Parathyroid adenoma (tissue), 2 donors: ENCODE data around the gene KCNQ1.

ENCODE experiments used
- H2AFZ ChIP-seq: fragments of 300-600 bp; sonication (generic); one replicate; pipeline ENCODE4 v1.7.0; 2017; ENCODE audit warnings: antibody characterized with exemption, mild to moderate bottlenecking
- H3K27ac ChIP-seq: fragments of 300-600 bp; sonication (generic); one replicate; pipeline ENCODE4 v1.7.0; 2017
- H3K27me3 ChIP-seq: fragments of 300-600 bp; sonication (generic); one replicate; pipeline ENCODE4 v1.7.0; 2017; ENCODE audit warnings: low read length; ENCODE audit not compliant: control insufficient read depth, insufficient read depth
- H3K36me3 ChIP-seq: fragments of 300-600 bp; sonication (generic); one replicate; pipeline ENCODE4 v1.7.0; 2017; ENCODE audit warnings: low read length; ENCODE audit not compliant: control insufficient read depth, insufficient read depth
- H3K4me1 ChIP-seq: fragments of 300-600 bp; sonication (generic); one replicate; pipeline ENCODE4 v1.7.0; 2017; ENCODE audit warnings: control low read depth
- H3K4me2 ChIP-seq: fragments of 300-600 bp; sonication (generic); one replicate; pipeline ENCODE4 v1.7.0; 2017; ENCODE audit warnings: low read length
- H3K4me3 ChIP-seq: fragments of 300-600 bp; sonication (generic); one replicate; pipeline ENCODE4 v1.7.0; 2017; ENCODE audit warnings: low read depth, low read length
- H3K79me2 ChIP-seq: fragments of 300-600 bp; sonication (generic); one replicate; pipeline ENCODE4 v1.7.0; 2017; ENCODE audit warnings: control low read depth
- H3K9ac ChIP-seq: fragments of 300-600 bp; sonication (generic); one replicate; pipeline ENCODE4 v1.7.0; 2017; ENCODE audit warnings: mild to moderate bottlenecking
- H3K9me3 ChIP-seq: fragments of 300-600 bp; sonication (generic); one replicate; pipeline ENCODE4 v1.7.0; 2017; ENCODE audit warnings: low read length; ENCODE audit not compliant: control insufficient read depth
- TF ChIP-seq, protein P1 (sequence below): fragments of 300-600 bp; sonication (generic); IDR thresholded peaks from one replicate; pipeline ENCODE4 v1.7.0; 2017; ENCODE audit warnings: antibody characterized with exemption, mild to moderate bottlenecking
- donor health status: primary hyperparathyroidism.

KCNQ1 gene

DNA sequence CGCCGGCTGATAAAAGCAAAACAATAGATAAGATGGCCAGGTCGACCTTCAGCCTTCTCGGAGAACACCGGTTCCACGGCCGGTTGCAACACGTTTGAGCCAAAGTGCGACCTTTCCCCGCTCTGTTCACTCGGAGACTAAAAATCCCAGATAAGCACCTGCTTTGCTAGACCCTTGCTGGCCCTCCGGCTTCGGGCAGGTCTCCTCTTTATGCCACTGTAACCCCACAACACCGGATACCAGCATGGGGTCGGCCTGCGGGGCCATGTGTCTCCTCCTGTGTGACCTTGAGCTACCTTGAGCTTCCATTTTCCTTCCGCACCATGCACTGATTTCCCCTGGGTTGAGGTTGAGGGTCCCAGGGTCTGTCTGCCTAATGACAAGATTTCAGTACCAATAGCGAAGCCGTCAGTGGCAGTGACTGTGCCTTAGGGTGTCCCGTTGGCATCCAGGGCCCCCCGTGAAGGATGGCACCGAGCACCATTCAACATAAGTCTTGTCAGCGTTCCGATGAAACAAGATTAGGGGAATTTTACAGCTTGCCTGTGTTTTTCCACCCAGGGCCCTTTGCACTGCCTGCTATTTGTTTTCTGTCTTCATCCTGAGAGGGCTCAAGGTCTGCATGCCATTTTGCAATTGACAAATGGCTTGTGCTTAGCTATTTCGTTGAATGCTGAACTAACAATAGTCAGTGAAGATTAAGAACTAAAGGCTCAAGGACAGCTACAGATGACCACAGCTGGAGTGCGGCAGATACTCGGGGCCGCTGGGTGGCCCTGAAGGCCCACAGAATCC, 118.6 kb downstream of the KCNQ1 start:
- Histone ChIP-seq H3K4me2 (no peak overlapping the region), H3K9ac (no peak overlapping the region), H3K4me1 (no peaks in the 10 kb centered on the region), H3K9me3 (no peaks in the 10 kb centered on the region), H3K36me3 (no peaks in the 10 kb centered on the region), H3K27me3 (no peaks in the 10 kb centered on the region), H2AFZ (no peak overlapping the region), H3K27ac (no peak overlapping the region), H3K79me2 (no peaks in the 10 kb centered on the region), H3K4me3 (no peak overlapping the region)
- TF ChIP-seq, protein P1, sequence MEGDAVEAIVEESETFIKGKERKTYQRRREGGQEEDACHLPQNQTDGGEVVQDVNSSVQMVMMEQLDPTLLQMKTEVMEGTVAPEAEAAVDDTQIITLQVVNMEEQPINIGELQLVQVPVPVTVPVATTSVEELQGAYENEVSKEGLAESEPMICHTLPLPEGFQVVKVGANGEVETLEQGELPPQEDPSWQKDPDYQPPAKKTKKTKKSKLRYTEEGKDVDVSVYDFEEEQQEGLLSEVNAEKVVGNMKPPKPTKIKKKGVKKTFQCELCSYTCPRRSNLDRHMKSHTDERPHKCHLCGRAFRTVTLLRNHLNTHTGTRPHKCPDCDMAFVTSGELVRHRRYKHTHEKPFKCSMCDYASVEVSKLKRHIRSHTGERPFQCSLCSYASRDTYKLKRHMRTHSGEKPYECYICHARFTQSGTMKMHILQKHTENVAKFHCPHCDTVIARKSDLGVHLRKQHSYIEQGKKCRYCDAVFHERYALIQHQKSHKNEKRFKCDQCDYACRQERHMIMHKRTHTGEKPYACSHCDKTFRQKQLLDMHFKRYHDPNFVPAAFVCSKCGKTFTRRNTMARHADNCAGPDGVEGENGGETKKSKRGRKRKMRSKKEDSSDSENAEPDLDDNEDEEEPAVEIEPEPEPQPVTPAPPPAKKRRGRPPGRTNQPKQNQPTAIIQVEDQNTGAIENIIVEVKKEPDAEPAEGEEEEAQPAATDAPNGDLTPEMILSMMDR, result no peak

DNA sequence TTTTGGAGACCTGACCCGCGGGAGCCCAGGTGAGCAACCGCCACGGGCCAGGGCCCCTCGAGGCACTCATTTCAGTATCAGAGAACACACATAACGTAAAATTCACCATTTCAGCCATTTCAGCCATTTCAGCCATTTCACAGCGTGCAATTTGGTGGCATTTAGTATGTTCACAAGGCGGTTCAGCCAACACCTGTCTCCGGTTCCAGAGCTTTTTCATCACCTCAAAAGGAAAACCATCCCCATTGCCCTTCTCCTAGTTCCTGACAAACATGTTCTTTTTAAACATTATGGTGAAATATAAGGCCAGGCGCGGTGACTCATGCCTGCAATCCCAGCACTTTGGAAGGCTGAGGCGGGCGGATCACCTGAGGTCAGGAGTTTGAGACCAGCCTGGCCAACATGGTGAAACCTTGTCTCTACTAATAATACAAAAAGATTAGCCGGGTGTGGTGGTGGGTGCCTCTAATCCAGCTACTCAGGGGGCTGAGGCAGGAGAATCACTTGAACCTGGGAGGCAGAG, 119.3 kb downstream of the KCNQ1 start:
- H3K36me3 ChIP-seq, result no peaks in the 10 kb centered on the region
- H3K4me1 ChIP-seq, result no peaks in the 10 kb centered on the region
- TF ChIP-seq, protein P1, result no peak
- H3K4me3 ChIP-seq, result no peak overlapping the region
- H3K9ac ChIP-seq, result no peak overlapping the region
- H3K4me2 ChIP-seq, result no peak overlapping the region
- H3K79me2 ChIP-seq, result no peaks in the 10 kb centered on the region
- no peak overlapping the region for H2AFZ ChIP-seq
- no peak overlapping the region for H3K27ac ChIP-seq
- no peaks in the 10 kb centered on the region for H3K27me3 ChIP-seq
- H3K9me3 ChIP-seq, result no peaks in the 10 kb centered on the region

DNA sequence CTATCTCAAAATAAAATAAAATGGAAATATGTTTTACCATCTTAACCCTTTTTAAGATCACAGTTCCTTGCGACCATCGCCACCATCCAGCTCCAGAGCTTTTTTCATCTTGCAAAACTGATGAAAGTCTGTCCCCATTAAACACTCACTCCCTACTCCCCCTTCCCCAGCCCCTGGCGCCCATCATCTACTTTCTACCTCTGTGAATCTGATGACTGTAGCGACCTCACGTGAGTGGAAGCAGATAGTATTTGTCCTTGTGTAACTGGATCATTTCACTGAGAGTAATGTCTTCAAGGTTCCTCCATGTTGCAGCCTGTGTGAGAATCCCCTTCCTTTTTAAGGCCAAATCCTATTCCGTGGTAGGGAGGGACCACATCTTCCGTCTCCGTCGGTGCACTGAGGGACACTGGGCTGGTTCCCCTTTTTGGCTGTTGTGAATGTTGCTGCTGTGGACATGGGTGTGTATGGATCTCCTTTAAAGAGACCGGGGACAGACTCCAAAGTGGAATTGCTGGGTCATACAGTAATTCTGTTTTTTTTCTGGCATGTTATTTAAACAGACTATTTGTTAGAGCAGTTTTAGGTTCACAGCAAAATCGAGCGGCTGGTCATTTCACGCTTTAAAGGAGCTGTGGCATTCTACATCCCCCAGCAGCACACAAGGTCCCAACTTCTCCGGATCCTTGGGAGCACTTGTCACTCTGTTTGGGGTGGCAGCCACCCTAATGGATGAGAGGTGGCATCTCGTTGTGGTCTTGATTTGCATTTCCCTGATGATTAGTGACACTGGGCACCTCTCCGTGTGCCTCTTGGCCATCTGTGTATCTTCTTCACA, 120.0 kb downstream of the KCNQ1 start:
- Histone ChIP-seq H3K27ac (no peak overlapping the region), H3K4me1 (no peaks in the 10 kb centered on the region), H3K9ac (no peak overlapping the region), H3K79me2 (no peaks in the 10 kb centered on the region), H3K9me3 (no peaks in the 10 kb centered on the region), H3K4me3 (no peak overlapping the region), H3K36me3 (no peaks in the 10 kb centered on the region), H3K4me2 (no peak overlapping the region), H2AFZ (no peak overlapping the region), H3K27me3 (no peaks in the 10 kb centered on the region)
- TF ChIP-seq, protein P1, result no peak

DNA sequence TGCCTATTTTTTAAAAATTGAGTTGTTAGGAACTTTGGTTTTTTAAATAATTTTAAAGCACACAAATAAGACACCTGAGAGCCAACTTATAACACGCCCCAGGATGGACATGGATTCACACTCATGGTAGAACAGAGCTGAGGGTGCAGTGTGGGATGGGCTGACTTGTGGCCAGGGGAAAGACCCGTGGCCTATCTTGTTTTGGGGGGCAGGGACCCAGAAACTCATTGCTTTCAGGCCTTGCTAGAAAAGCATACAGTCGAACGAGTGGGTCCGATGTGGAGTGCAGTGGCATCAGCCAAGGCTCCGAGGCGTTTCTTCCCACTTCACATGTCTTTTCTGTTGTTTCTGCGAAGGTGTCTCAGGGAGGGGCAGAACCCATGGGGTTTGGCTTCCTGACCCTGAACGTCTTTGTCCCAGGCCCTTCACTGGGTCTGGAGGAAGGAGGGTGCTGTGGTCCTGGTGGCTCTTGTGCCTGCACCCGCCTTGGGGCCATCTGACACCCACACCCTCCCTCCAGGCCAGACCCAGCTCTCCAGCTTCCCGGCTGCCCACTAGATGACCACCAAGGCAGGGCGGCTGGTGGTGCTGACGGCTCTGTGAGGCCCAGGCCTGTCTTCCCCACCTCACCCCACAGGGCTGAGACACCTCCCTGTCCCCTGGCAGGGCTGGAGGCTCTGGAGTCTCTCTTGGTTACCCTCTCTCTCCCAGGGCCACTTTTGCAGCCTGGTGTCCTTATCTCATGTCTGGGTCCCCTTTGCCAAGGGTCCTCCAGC, 120.8 kb downstream of the KCNQ1 start:
- Histone ChIP-seq H3K4me2 (no peak overlapping the region), H3K9me3 (no peaks in the 10 kb centered on the region), H3K27ac (no peak overlapping the region), H3K36me3 (no peaks in the 10 kb centered on the region), H3K4me1 (no peaks in the 10 kb centered on the region), H2AFZ (no peak overlapping the region), H3K79me2 (no peaks in the 10 kb centered on the region), H3K9ac (no peak overlapping the region), H3K27me3 (no peaks in the 10 kb centered on the region), H3K4me3 (no peak overlapping the region)
- TF ChIP-seq, protein P1, result no peak
